Loucy (cell line): ENCODE data around the gene SEMA3D.

Source experiments
- H2AFZ ChIP-seq: fragments of 200-600 bp; sonication (generic); 2 replicates; pipeline ENCODE4 v1.6.0; 2016; ENCODE audit warnings: antibody characterized with exemption, mild to moderate bottlenecking, low read length, moderate library complexity
- H3F3A ChIP-seq: fragments of 200-600 bp; 2 replicates; pipeline ENCODE4 v1.6.0; 2016; ENCODE audit warnings: antibody characterized with exemption, low read depth, mild to moderate bottlenecking
- H3K27me3 ChIP-seq: fragments of 200-600 bp; sonication (generic); 2 replicates; pipeline ENCODE4 v1.6.1; 2014; ENCODE audit warnings: low read length, mild to moderate bottlenecking; ENCODE audit not compliant: insufficient read depth, poor library complexity, severe bottlenecking
- H3K36me3 ChIP-seq: fragments of 200-600 bp; sonication (generic); 2 replicates; pipeline ENCODE4 v1.6.1; 2016; ENCODE audit warnings: low read length; ENCODE audit not compliant: insufficient read depth
- H3K4me1 ChIP-seq: fragments of 200-600 bp; sonication (generic); 2 replicates; pipeline ENCODE4 v1.5.1; 2014; ENCODE audit warnings: low read length, mild to moderate bottlenecking; ENCODE audit not compliant: insufficient read depth, poor library complexity, severe bottlenecking
- H3K4me2 ChIP-seq: fragments of 200-600 bp; sonication (generic); 2 replicates; pipeline ENCODE4 v1.6.0; 2014; ENCODE audit warnings: antibody characterized with exemption, low read length, low read depth, mild to moderate bottlenecking; ENCODE audit not compliant: poor library complexity, severe bottlenecking
- H3K4me3 ChIP-seq: fragments of 200-600 bp; sonication (generic); 2 replicates; pipeline ENCODE4 v1.5.1; 2014; ENCODE audit warnings: low read length, mild to moderate bottlenecking, mixed read lengths; ENCODE audit not compliant: poor library complexity, severe bottlenecking
- H3K79me2 ChIP-seq: fragments of 200-600 bp; sonication (generic); 2 replicates; pipeline ENCODE4 v1.6.1; 2014; ENCODE audit warnings: low read length; ENCODE audit not compliant: insufficient read depth
- H3K9ac ChIP-seq: fragments of 200-600 bp; sonication (generic); 2 replicates; pipeline ENCODE4 v1.6.0; 2014; ENCODE audit warnings: mild to moderate bottlenecking, low read depth, low read length, moderate library complexity; ENCODE audit not compliant: poor library complexity, severe bottlenecking
- H3K9me2 ChIP-seq: fragments of 200-600 bp; sonication (generic); replicated peaks from 2 replicates; pipeline ENCODE4 v1.6.1; 2016; ENCODE audit warnings: low read depth, low read length, mixed read lengths
- H3K9me3 ChIP-seq: fragments of 200-600 bp; sonication (generic); 2 replicates; pipeline ENCODE4 v1.6.1; 2014; ENCODE audit warnings: mild to moderate bottlenecking, antibody characterized with exemption, low read length, low read depth; ENCODE audit not compliant: insufficient read depth
- H4K20me1 ChIP-seq: fragments of 200-600 bp; sonication (generic); 2 replicates; pipeline ENCODE4 v1.6.0; 2014; ENCODE audit warnings: antibody characterized with exemption, low read length, mild to moderate bottlenecking; ENCODE audit not compliant: insufficient read depth, poor library complexity, severe bottlenecking
- EZH2phosphoT487 ChIP-seq: fragments of 200-600 bp; IDR thresholded peaks from 2 replicates; pipeline ENCODE4 v1.6.1; 2018; ENCODE audit warnings: antibody characterized with exemption, mild to moderate bottlenecking, moderate library complexity, borderline replicate concordance
- TF ChIP-seq, protein P1 (sequence below): fragments of 200-600 bp; sonication (generic); conservative IDR thresholded peaks from 2 replicates; pipeline ENCODE4 v1.5.1; 2014; ENCODE audit warnings: mild to moderate bottlenecking, antibody characterized with exemption, low read length

The SEMA3D gene

GRCh38 chr7:85019778-85020177 lies 167.1 kb downstream of the SEMA3D start:
- Histone ChIP-seq H3K79me2 (no peaks in the 10 kb centered on the region), H3K4me1 (no peaks in the 10 kb centered on the region), H3K9ac (no peak overlapping the region), H3K27me3 (no peaks in the 10 kb centered on the region), H2AFZ (no peak overlapping the region), H3K9me2 (no peaks in the 10 kb centered on the region), H3K4me2 (no peak overlapping the region), H3K9me3 (no peaks in the 10 kb centered on the region), H3F3A (no peaks in the 10 kb centered on the region), H3K36me3 (no peaks in the 10 kb centered on the region), H3K4me3 (no peak overlapping the region), H4K20me1 (no peaks in the 10 kb centered on the region)
- no peak for TF ChIP-seq EZH2phosphoT487
- TF ChIP-seq, protein P1, sequence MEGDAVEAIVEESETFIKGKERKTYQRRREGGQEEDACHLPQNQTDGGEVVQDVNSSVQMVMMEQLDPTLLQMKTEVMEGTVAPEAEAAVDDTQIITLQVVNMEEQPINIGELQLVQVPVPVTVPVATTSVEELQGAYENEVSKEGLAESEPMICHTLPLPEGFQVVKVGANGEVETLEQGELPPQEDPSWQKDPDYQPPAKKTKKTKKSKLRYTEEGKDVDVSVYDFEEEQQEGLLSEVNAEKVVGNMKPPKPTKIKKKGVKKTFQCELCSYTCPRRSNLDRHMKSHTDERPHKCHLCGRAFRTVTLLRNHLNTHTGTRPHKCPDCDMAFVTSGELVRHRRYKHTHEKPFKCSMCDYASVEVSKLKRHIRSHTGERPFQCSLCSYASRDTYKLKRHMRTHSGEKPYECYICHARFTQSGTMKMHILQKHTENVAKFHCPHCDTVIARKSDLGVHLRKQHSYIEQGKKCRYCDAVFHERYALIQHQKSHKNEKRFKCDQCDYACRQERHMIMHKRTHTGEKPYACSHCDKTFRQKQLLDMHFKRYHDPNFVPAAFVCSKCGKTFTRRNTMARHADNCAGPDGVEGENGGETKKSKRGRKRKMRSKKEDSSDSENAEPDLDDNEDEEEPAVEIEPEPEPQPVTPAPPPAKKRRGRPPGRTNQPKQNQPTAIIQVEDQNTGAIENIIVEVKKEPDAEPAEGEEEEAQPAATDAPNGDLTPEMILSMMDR: no peak

DNA sequence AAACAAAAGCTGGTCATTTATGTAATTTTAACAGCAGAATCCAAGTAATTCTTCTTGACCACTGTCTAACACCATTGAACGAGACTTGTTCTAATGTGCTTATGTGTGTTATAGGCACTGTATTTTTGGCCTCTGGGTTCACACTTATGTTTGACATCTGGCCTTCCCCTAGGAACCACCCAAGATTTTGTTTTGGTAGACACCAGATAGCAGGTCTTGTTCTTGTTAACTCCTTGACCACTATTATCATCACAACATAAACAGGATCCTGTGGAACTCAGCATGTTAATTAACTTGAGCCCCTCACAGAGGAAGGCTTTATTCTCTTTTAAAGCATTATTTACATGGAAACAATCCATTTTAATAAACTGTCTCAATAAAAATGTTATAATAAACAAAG lies 167.7 kb downstream of the SEMA3D start:
- Histone ChIP-seq H3F3A (no peaks in the 10 kb centered on the region), H3K36me3 (no peaks in the 10 kb centered on the region), H3K4me1 (no peaks in the 10 kb centered on the region), H3K9me2 (no peaks in the 10 kb centered on the region), H3K79me2 (no peaks in the 10 kb centered on the region), H3K4me3 (no peak overlapping the region), H3K4me2 (no peak overlapping the region), H3K9ac (no peak overlapping the region), H3K9me3 (no peaks in the 10 kb centered on the region), H2AFZ (no peak overlapping the region), H3K27me3 (no peaks in the 10 kb centered on the region), H4K20me1 (no peaks in the 10 kb centered on the region)
- TF ChIP-seq EZH2phosphoT487: no peak
- TF ChIP-seq, protein P1: no peak

GRCh38 chr7:85018498-85018897 lies 168.4 kb downstream of the SEMA3D start:
- H4K20me1 ChIP-seq: no peaks in the 10 kb centered on the region
- H3F3A ChIP-seq: no peaks in the 10 kb centered on the region
- no peaks in the 10 kb centered on the region for H3K36me3 ChIP-seq
- no peak overlapping the region for H3K4me3 ChIP-seq
- no peaks in the 10 kb centered on the region for H3K4me1 ChIP-seq
- H2AFZ ChIP-seq: no peak overlapping the region
- no peaks in the 10 kb centered on the region for H3K9me2 ChIP-seq
- no peaks in the 10 kb centered on the region for H3K27me3 ChIP-seq
- no peaks in the 10 kb centered on the region for H3K79me2 ChIP-seq
- H3K9ac ChIP-seq: no peak overlapping the region
- H3K4me2 ChIP-seq: no peak overlapping the region
- H3K9me3 ChIP-seq: no peaks in the 10 kb centered on the region
- no peak for TF ChIP-seq EZH2phosphoT487
- TF ChIP-seq, protein P1: no peak
